K562 (cell line): Measurements from ENCODE around the gene C2CD5. TPM values are rescaled to one million over a fixed set of nuclear protein-coding genes. Genes with fewer than 3 reads are reported as not detected.

Experiments
- ATAC-seq: fragments of 200-7000 bp; cut with Tn5 transposase; 3 replicates; pipeline ENCODE4 v1.9.1; 2020; ENCODE audit warnings: moderate library complexity
- BruUV-seq: library from RNA; stranded (reverse); fragments of 400-500 nt; replicated peaks from 2 replicates; lab custom pipeline; 2021; lab: Mats Ljungman, UMichigan
- CTCF ChIA-PET: fragments of 300-600 bp; formaldehyde crosslinking; extraction: SDS; loops from one replicate; lab custom pipeline; 2021; ENCODE audit warnings: low intra/inter-chr PET ratio; lab: Yijun Ruan, JAX
- POLR2A ChIA-PET: fragments of 300-600, 350-650 bp; sonication (Branson Sonifier 250); formaldehyde crosslinking; extraction: SDS; loops from one replicate; lab custom pipeline; 2021; ENCODE audit warnings: antibody characterized with exemption, inconsistent platforms; lab: Yijun Ruan, JAX
- DNase-seq, 4 experiments: peaks; one replicate each; pipeline versions ENCODE4 v3.0.0 to v3.0.0-alpha.2; 2011 to 2018; ENCODE audit warnings: low spot score in 3 of 4, mixed read lengths in 3 of 4; ENCODE audit errors: extremely low read depth in 1 of 4
- FAIRE-seq: peaks from 2 replicates; lab custom pipeline; 2011; peaks lifted over from hg19 to GRCh38; lab: Jason Lieb, UNC
- H2AFZ ChIP-seq: 2 replicates; pipeline ENCODE4 v1.6.0; 2011; ENCODE audit warnings: low read depth, low read length, control low read depth, inconsistent platforms
- H3K27ac ChIP-seq: fragments of 200-600 bp; 3 replicates; pipeline ENCODE4 v1.8.0; 2011; ENCODE audit warnings: low read depth, mild to moderate bottlenecking, control low read depth, inconsistent platforms, low read length, moderate library complexity, mixed read lengths; ENCODE audit errors: extremely low read depth
- H3K27me3 ChIP-seq, 2 experiments: fragments of 300-600 bp in 1 of 2; 2 replicates in 1 of 2; 3 replicates in 1 of 2; pipeline versions ENCODE4 v1.6.0 to v1.8.0; 2011; ENCODE audit warnings: inconsistent platforms in 2 of 2, low read length in 2 of 2, mild to moderate bottlenecking in 1 of 2, mixed read lengths in 1 of 2, moderate library complexity in 1 of 2; ENCODE audit not compliant: control insufficient read depth in 2 of 2, insufficient read depth in 2 of 2
- H3K36me3 ChIP-seq: fragments of 300-600 bp; 3 replicates; pipeline ENCODE4 v1.8.0; 2011; ENCODE audit warnings: mild to moderate bottlenecking, low read length, inconsistent platforms; ENCODE audit not compliant: control insufficient read depth, insufficient read depth
- H3K4me1 ChIP-seq, 2 experiments: fragments of 200-600 bp in 1 of 2; replicated peaks in 1 of 2; 2 replicates in 1 of 2; 3 replicates in 1 of 2; pipeline versions ENCODE4 v1.5.1 to v1.8.0; 2011; ENCODE audit warnings: inconsistent platforms in 2 of 2, low read length in 2 of 2, mild to moderate bottlenecking in 1 of 2, mixed read lengths in 1 of 2, moderate library complexity in 1 of 2; ENCODE audit not compliant: control insufficient read depth in 2 of 2, insufficient read depth in 2 of 2
- H3K4me2 ChIP-seq: 2 replicates; pipeline ENCODE4 v1.6.1; 2011; ENCODE audit warnings: low read length, control low read depth, inconsistent platforms, mixed read lengths; ENCODE audit not compliant: insufficient read depth
- H3K4me3 ChIP-seq: fragments of 200-600 bp; sonication (generic), shearing (Covaris generic); 2 replicates; pipeline ENCODE4 v1.5.1; 2016; ENCODE audit warnings: control low read depth, inconsistent platforms
- H3K79me2 ChIP-seq: fragments of 200-600 bp; 3 replicates; pipeline ENCODE4 v1.8.0; 2011; ENCODE audit warnings: low read length, inconsistent platforms; ENCODE audit not compliant: control insufficient read depth, insufficient read depth
- H3K9ac ChIP-seq, 2 experiments: 2 replicates each; pipeline versions ENCODE4 v1.6.0 to v1.6.1; 2011; ENCODE audit warnings: low read depth in 2 of 2, low read length in 2 of 2, control low read depth in 1 of 2, inconsistent platforms in 1 of 2, mild to moderate bottlenecking in 1 of 2, mixed read lengths in 1 of 2; ENCODE audit not compliant: insufficient read depth in 1 of 2
- H3K9me1 ChIP-seq: one replicate; pipeline ENCODE4 v1.6.0; 2011; ENCODE audit warnings: inconsistent platforms, mild to moderate bottlenecking, low read length, moderate library complexity; ENCODE audit not compliant: control insufficient read depth, insufficient read depth
- H3K9me3 ChIP-seq: replicated peaks from 2 replicates; pipeline ENCODE4 v1.5.1; 2011; ENCODE audit warnings: low read depth, low read length, inconsistent platforms; ENCODE audit not compliant: control insufficient read depth, insufficient read depth
- H4K20me1 ChIP-seq: replicated peaks from 2 replicates; pipeline ENCODE4 v1.6.1; 2011; ENCODE audit warnings: low read length, inconsistent platforms, mixed read lengths; ENCODE audit not compliant: control insufficient read depth, insufficient read depth
- ARID4B ChIP-seq: sonication (generic); formaldehyde crosslinking; IDR thresholded peaks from 2 replicates; pipeline ENCODE4 v1.8.0; 2022; ENCODE audit warnings: mild to moderate bottlenecking, missing genetic modification reagents
- CC2D1A ChIP-seq: fragments of 450-650 bp; IDR thresholded peaks from 2 replicates; pipeline ENCODE4 v1.6.1; 2017; ENCODE audit warnings: mild to moderate bottlenecking
- CLOCK ChIP-seq: fragments of 250-450 bp; sonication (Bioruptor Pico); IDR thresholded peaks from 2 replicates; pipeline ENCODE4 v1.4.0; 2020; ENCODE audit warnings: mild to moderate bottlenecking, moderate library complexity, borderline replicate concordance
- CREB3L1 ChIP-seq: fragments of 450-650 bp; IDR thresholded peaks from 2 replicates; pipeline ENCODE4 v1.6.1; 2014; ENCODE audit warnings: low read depth, mild to moderate bottlenecking, moderate library complexity, borderline replicate concordance
- FOXK1 ChIP-seq: sonication (generic); formaldehyde crosslinking; IDR thresholded peaks from 2 replicates; pipeline ENCODE4 v1.8.0; 2022; ENCODE audit warnings: missing genetic modification reagents, mild to moderate bottlenecking, borderline replicate concordance
- MYBL2 ChIP-seq, 2 experiments: fragments of 450-650 bp in 1 of 2; sonication (generic) in 1 of 2; formaldehyde crosslinking in 1 of 2; IDR thresholded peaks; 2 replicates each; pipeline versions ENCODE4 v1.6.1 to v1.8.1; 2017 to 2022; ENCODE audit warnings: borderline replicate concordance in 1 of 2, inconsistent platforms in 1 of 2, low read depth in 1 of 2, mild to moderate bottlenecking in 1 of 2, missing genetic modification reagents in 1 of 2, moderate library complexity in 1 of 2
- NCOA6 ChIP-seq: fragments of 450-650 bp; IDR thresholded peaks from 2 replicates; pipeline ENCODE4 v1.6.1; 2017; ENCODE audit warnings: mild to moderate bottlenecking
- SIN3A ChIP-seq, 2 experiments: fragments of 150-350 bp in 1 of 2; IDR thresholded peaks; 2 replicates each; pipeline ENCODE4 v1.6.1; 2011 to 2016; ENCODE audit warnings: borderline replicate concordance in 2 of 2, low read depth in 2 of 2, low read length in 2 of 2, mild to moderate bottlenecking in 2 of 2, moderate library complexity in 2 of 2; ENCODE audit not compliant: control insufficient read depth in 1 of 2
- ZBED1 ChIP-seq: IDR thresholded peaks from 2 replicates; pipeline ENCODE4 v1.6.1; 2014
- ZKSCAN3 ChIP-seq: fragments of 250-450 bp; sonication (Bioruptor Pico); IDR thresholded peaks from 2 replicates; pipeline ENCODE4 v1.4.0; 2020
- ZNF124 ChIP-seq: sonication (generic); formaldehyde crosslinking; IDR thresholded peaks from 2 replicates; pipeline ENCODE4 v1.8.1; 2022; ENCODE audit warnings: missing genetic modification reagents
- ZNF707 ChIP-seq: fragments of 250-450 bp; sonication (Bioruptor Pico); conservative IDR thresholded peaks from 2 replicates; pipeline ENCODE4 v1.8.0; 2022; ENCODE audit warnings: inconsistent platforms, mild to moderate bottlenecking, moderate library complexity
- WGBS: fragments of 100-300 bp; shearing (Covaris generic); methylation state at CpG from one replicate; pipeline ENCODE4 v1.1.6; 2016; ENCODE audit warnings: low coverage, mixed read lengths; ENCODE audit not compliant: insufficient coverage; ENCODE audit errors: missing lambda C conversion rate; 5-methylcytosine and 5-hydroxymethylcytosine counted together
- in situ Hi-C: fragments of 300-500 bp; cut with MboI; formaldehyde crosslinking; loops from 4 replicates; pipeline ENCODE4 v1.15.0; 2018; ENCODE audit warnings: inconsistent platforms, mixed read lengths
- intact Hi-C: fragments of 100-400 bp; cut with micrococcal nuclease; formaldehyde crosslinking; loops from 2 replicates; pipeline ENCODE4 v1.14.2; 2022
- polyA plus RNA-seq, 8 experiments: library from polyadenylated mRNA; depleted of rRNA in 4 of 8; stranded (reverse) in 5 of 8; unstranded in 3 of 8; fragments of >200 nt; fragmentation: Nextera tagmentation in 2 of 8; fragmentation: Illumina TruSeq in 1 of 8; extraction: Ambion mirVana in 2 of 8; extraction: Trizol in 1 of 8; gene quantifications; 2 replicates each; pipeline versions ENCODE4 v1.2.1 to v1.2.3, GENCODE V29; 2011 to 2014; ENCODE audit warnings: inconsistent platforms in 1 of 8, missing spikeins in 1 of 8
- total RNA-seq, 7 experiments: library from RNA; depleted of rRNA in 6 of 7; stranded (reverse); fragments of >200 nt in 6 of 7; fragmentation: Illumina TruSeq in 2 of 7; extraction: Trizol in 2 of 7; gene quantifications; 2 replicates each; pipeline versions ENCODE4 v1.2.1 to v1.2.3, GENCODE V29; 2011 to 2021; ENCODE audit warnings: low replicate concordance in 1 of 7

C2CD5 gene
- total and polyA plus RNA-seq, 9 of the 15 experiments (the other 6 are each of a cell fraction or from before 2014, with no cell fraction given): 5.1 to 24.1 (median 14.3) TPM

GRCh38 chr12:22481547-22482104, 62.7 kb downstream of the C2CD5 start:
- Histone ChIP-seq H3K9me1 (no peaks in the 10 kb centered on the region), H3K4me1 (no peaks in the 10 kb centered on the region), H4K20me1 (no peaks in the 10 kb centered on the region), H2AFZ (no peak overlapping the region), H3K36me3 (peaks cover 26% of the 10 kb centered on the region; the same call in 2 of the 3 replicates), H3K9ac (no peak overlapping the region), H3K27me3 (no peaks in the 10 kb centered on the region), H3K79me2 (no peaks in the 10 kb centered on the region), H3K4me3 (no peak overlapping the region), H3K9me3 (no peaks in the 10 kb centered on the region; the same call in 1 of the 2 replicates), H3K4me2 (no peak overlapping the region), H3K27ac (no peak overlapping the region)
- 80% methylated on average over 1 of the region's 5 CpGs for WGBS
- in situ Hi-C loops (no loop called here), intact Hi-C loops (no loop called here)
- ChIA-PET POLR2A (interaction anchor here (0.6 kb wide), 1 partner anchor 146 kb away, joined by 3 read pairs; no protein-coding TSS in a partner anchor), CTCF (no interaction called here)
- no TSS peak for BruUV-seq
- DNase-seq (no peak), FAIRE-seq (no peak), ATAC-seq (no peak)
- TF ChIP-seq FOXK1 (no peak), CREB3L1 (no peak), ZBED1 (no peak), ZNF707 (CRISPR knock-in tag) (no peak), ARID4B (no peak), NCOA6 (no peak), MYBL2 (IDR thresholded peaks at IDR 0.05; ENCODE audit: low read depth) (no peak), MYBL2 (CRISPR knock-in tag; IDR thresholded peaks at IDR 0.05; ENCODE audit: borderline replicate concordance) (no peak), CLOCK (no peak), ZNF124 (CRISPR knock-in tag) (no peak), SIN3A (IDR thresholded peaks at IDR 0.05; ENCODE audit: borderline replicate concordance in 2 of 2, control insufficient read depth in 1 of 2, low read depth in 2 of 2, low read length in 2 of 2) (no peak), CC2D1A (no peak), ZKSCAN3 (CRISPR knock-in tag) (no peak)
